Neural cell (in vitro differentiated cells): ENCODE measurements around the gene EBLN2. TPM values are rescaled to one million over a fixed set of nuclear protein-coding genes. Genes with fewer than 3 reads are reported as not detected.

Experiments
- H2AFZ ChIP-seq: fragments of 200-600, 300-800 bp; sonication (generic), shearing (Covaris generic); 2 replicates; pipeline ENCODE4 v1.6.0; 2014; ENCODE audit warnings: low read depth, mild to moderate bottlenecking, antibody characterized with exemption, low read length, moderate library complexity
- H3F3A ChIP-seq: fragments of 200-600 bp; shearing (Covaris generic); 2 replicates; pipeline ENCODE4 v1.6.1; 2016; ENCODE audit warnings: mild to moderate bottlenecking, moderate library complexity, mixed read lengths, antibody characterized with exemption, low read length; ENCODE audit not compliant: insufficient read depth, poor library complexity, severe bottlenecking
- H3K27ac ChIP-seq: fragments of 200-600, 300-800 bp; sonication (generic), shearing (Covaris generic); 2 replicates; pipeline ENCODE4 v1.5.1; 2014; ENCODE audit warnings: mild to moderate bottlenecking, low read length, moderate library complexity
- H3K27me3 ChIP-seq: fragments of 300-800, 200-600 bp; sonication (generic), shearing (Covaris generic); 2 replicates; pipeline ENCODE4 v1.6.0; 2014; ENCODE audit warnings: mild to moderate bottlenecking, low read depth, low read length, moderate library complexity; ENCODE audit not compliant: insufficient read depth
- H3K36me3 ChIP-seq: fragments of 300-800, 200-600 bp; sonication (generic), shearing (Covaris generic); 2 replicates; pipeline ENCODE4 v1.5.1; 2014; ENCODE audit warnings: mild to moderate bottlenecking, antibody characterized with exemption, low read length, moderate library complexity; ENCODE audit not compliant: insufficient read depth
- H3K4me2 ChIP-seq: fragments of 300-800, 200-600 bp; sonication (generic), shearing (Covaris generic); 2 replicates; pipeline ENCODE4 v1.6.0; 2014; ENCODE audit warnings: mild to moderate bottlenecking, low read length
- H3K4me3 ChIP-seq: fragments of 300-800, 200-600 bp; sonication (generic), shearing (Covaris generic); 2 replicates; pipeline ENCODE4 v1.5.1; 2014; ENCODE audit warnings: mild to moderate bottlenecking, low read length, moderate library complexity
- H3K79me2 ChIP-seq: fragments of 200-600 bp; shearing (Covaris generic); replicated peaks from 2 replicates; pipeline ENCODE4 v1.6.0; 2014; ENCODE audit warnings: mild to moderate bottlenecking, low read length, moderate library complexity; ENCODE audit not compliant: insufficient read depth
- H3K9ac ChIP-seq: fragments of 300-800, 200-600 bp; sonication (generic), shearing (Covaris generic); 2 replicates; pipeline ENCODE4 v1.6.1; 2016; ENCODE audit warnings: mild to moderate bottlenecking, low read length, mixed read lengths
- H3K9me2 ChIP-seq: fragments of 200-600 bp; shearing (Covaris generic); 2 replicates; pipeline ENCODE4 v1.6.1; 2016; ENCODE audit warnings: mild to moderate bottlenecking, low read length, mixed read lengths; ENCODE audit not compliant: insufficient read depth
- H3K9me3 ChIP-seq: fragments of 200-600, 300-800 bp; sonication (generic), shearing (Covaris generic); 2 replicates; pipeline ENCODE4 v1.6.1; 2016; ENCODE audit warnings: mild to moderate bottlenecking, mixed run types, low read length, moderate library complexity, mixed read lengths
- H4K20me1 ChIP-seq: fragments of 200-600 bp; shearing (Covaris generic); 2 replicates; pipeline ENCODE4 v1.6.1; 2016; ENCODE audit warnings: mild to moderate bottlenecking, mixed run types; ENCODE audit not compliant: insufficient read depth
- EP300 ChIP-seq: fragments of 450-650 bp; conservative IDR thresholded peaks from 2 replicates; pipeline ENCODE4 v1.6.1; 2014; ENCODE audit warnings: antibody characterized with exemption, mild to moderate bottlenecking, moderate library complexity; ENCODE audit not compliant: poor library complexity, severe bottlenecking
- EZH2 ChIP-seq: fragments of 200-600, 300-800 bp; shearing (Covaris generic), sonication (generic); IDR thresholded peaks from 2 replicates; pipeline ENCODE4 v1.6.1; 2014; ENCODE audit warnings: antibody characterized with exemption, low read length, borderline replicate concordance, mild to moderate bottlenecking; ENCODE audit not compliant: insufficient read depth, poor library complexity, severe bottlenecking
- MXI1 ChIP-seq: fragments of 450-650 bp; conservative IDR thresholded peaks from 2 replicates; pipeline ENCODE4 v1.6.1; 2014; ENCODE audit warnings: antibody characterized with exemption, mild to moderate bottlenecking; ENCODE audit not compliant: poor library complexity, severe bottlenecking
- POLR2AphosphoS5 ChIP-seq: IDR thresholded peaks from 2 replicates; pipeline ENCODE4 v1.6.1; 2012
- RAD21 ChIP-seq: fragments of 450-650 bp; conservative IDR thresholded peaks from 2 replicates; pipeline ENCODE4 v1.6.1; 2014; ENCODE audit warnings: antibody characterized with exemption, mild to moderate bottlenecking, moderate library complexity
- SMC3 ChIP-seq: fragments of 450-650 bp; conservative IDR thresholded peaks from 2 replicates; pipeline ENCODE4 v1.6.1; 2014; ENCODE audit warnings: antibody characterized with exemption, mild to moderate bottlenecking, moderate library complexity; ENCODE audit not compliant: poor library complexity
- TAF1 ChIP-seq: IDR thresholded peaks from 2 replicates; pipeline ENCODE4 v1.6.1; 2012; ENCODE audit warnings: low read depth
- polyA plus RNA-seq: library from polyadenylated mRNA; depleted of rRNA; stranded (reverse); fragments of >200 nt; gene quantifications from 2 replicates; pipeline ENCODE4 v1.2.3, GENCODE V29; 2014
- TF ChIP-seq, protein P1 (sequence below): IDR thresholded peaks from 2 replicates; pipeline ENCODE4 v1.6.1; 2012; ENCODE audit warnings: borderline replicate concordance
- TF ChIP-seq, protein P2 (sequence below): fragments of 450-650 bp; IDR thresholded peaks from 2 replicates; pipeline ENCODE4 v1.5.1; 2014; ENCODE audit warnings: antibody characterized with exemption, mild to moderate bottlenecking, moderate library complexity; ENCODE audit not compliant: poor library complexity, severe bottlenecking

EBLN2 gene
- polyA plus RNA-seq, 1 donor from 2014 or later = 8.3 TPM

DNA sequence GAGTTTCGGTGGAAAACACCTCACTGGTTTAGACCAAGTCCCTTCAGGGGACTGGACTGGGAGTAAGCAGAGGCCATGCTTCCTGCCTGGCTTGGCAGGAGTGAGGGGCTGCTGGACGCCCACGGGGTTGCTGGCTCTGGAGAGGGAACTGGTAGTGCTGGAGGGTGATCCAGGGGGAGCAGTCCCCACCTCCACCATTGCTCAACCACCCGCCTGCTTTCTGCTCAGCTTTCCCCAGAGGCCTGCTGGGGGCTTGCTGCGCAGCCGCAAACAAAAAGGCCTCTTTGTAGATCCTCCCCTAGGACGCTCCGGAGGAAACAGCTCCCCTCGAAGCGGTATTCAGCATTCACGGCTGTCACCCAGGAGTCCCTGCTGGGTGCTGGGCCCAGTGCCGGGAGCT is 33.5 kb downstream of the EBLN2 start:
- H3K4me2 ChIP-seq = no peak overlapping the region
- no peak overlapping the region for H3K27ac ChIP-seq
- H4K20me1 ChIP-seq = no peaks in the 10 kb centered on the region
- no peak for TF ChIP-seq EZH2
- H3K4me3 ChIP-seq = no peak overlapping the region
- no peaks in the 10 kb centered on the region for H3K9me2 ChIP-seq
- H3K36me3 ChIP-seq = no peaks in the 10 kb centered on the region
- no peaks in the 10 kb centered on the region for H3K27me3 ChIP-seq
- no peak overlapping the region for H2AFZ ChIP-seq
- no peaks in the 10 kb centered on the region for H3K9me3 ChIP-seq
- no peaks in the 10 kb centered on the region for H3K79me2 ChIP-seq
- no peak overlapping the region for H3K9ac ChIP-seq
- no peaks in the 10 kb centered on the region for H3F3A ChIP-seq

DNA sequence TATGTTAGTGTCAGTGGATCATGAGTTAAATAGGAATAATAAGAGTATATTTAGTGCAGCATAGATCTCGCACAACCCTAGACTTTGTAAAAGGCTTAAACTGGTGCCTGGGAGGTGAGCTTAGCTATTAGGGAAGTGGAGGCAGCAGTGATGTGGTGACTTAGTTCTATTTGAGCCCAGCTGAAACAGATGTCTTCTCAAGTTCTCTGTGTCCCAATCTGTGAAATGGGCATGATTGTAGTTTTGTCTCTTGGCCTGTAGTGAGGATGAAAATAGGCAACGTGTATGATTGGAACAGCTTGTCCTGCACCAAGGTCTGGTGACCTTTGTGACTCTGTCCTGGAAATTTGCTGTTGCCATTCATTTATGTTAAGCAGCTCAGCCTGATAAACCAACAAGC is 34.7 kb downstream of the EBLN2 start:
- Histone ChIP-seq H3K27ac (no peak overlapping the region), H2AFZ (no peak overlapping the region), H3K79me2 (no peaks in the 10 kb centered on the region), H3K4me3 (no peak overlapping the region), H3K27me3 (no peaks in the 10 kb centered on the region), H3K9me3 (no peaks in the 10 kb centered on the region), H3K9me2 (no peaks in the 10 kb centered on the region), H3K9ac (no peak overlapping the region), H4K20me1 (no peaks in the 10 kb centered on the region), H3K4me2 (no peak overlapping the region), H3K36me3 (no peaks in the 10 kb centered on the region), H3F3A (no peaks in the 10 kb centered on the region)
- TF ChIP-seq EP300 (no peak), EZH2 (no peak), POLR2AphosphoS5 (no peak), RAD21 (no peak), SMC3 (no peak), TAF1 (no peak), MXI1 (no peak)
- TF ChIP-seq, protein P1, sequence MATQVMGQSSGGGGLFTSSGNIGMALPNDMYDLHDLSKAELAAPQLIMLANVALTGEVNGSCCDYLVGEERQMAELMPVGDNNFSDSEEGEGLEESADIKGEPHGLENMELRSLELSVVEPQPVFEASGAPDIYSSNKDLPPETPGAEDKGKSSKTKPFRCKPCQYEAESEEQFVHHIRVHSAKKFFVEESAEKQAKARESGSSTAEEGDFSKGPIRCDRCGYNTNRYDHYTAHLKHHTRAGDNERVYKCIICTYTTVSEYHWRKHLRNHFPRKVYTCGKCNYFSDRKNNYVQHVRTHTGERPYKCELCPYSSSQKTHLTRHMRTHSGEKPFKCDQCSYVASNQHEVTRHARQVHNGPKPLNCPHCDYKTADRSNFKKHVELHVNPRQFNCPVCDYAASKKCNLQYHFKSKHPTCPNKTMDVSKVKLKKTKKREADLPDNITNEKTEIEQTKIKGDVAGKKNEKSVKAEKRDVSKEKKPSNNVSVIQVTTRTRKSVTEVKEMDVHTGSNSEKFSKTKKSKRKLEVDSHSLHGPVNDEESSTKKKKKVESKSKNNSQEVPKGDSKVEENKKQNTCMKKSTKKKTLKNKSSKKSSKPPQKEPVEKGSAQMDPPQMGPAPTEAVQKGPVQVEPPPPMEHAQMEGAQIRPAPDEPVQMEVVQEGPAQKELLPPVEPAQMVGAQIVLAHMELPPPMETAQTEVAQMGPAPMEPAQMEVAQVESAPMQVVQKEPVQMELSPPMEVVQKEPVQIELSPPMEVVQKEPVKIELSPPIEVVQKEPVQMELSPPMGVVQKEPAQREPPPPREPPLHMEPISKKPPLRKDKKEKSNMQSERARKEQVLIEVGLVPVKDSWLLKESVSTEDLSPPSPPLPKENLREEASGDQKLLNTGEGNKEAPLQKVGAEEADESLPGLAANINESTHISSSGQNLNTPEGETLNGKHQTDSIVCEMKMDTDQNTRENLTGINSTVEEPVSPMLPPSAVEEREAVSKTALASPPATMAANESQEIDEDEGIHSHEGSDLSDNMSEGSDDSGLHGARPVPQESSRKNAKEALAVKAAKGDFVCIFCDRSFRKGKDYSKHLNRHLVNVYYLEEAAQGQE = no peak
- TF ChIP-seq, protein P2, sequence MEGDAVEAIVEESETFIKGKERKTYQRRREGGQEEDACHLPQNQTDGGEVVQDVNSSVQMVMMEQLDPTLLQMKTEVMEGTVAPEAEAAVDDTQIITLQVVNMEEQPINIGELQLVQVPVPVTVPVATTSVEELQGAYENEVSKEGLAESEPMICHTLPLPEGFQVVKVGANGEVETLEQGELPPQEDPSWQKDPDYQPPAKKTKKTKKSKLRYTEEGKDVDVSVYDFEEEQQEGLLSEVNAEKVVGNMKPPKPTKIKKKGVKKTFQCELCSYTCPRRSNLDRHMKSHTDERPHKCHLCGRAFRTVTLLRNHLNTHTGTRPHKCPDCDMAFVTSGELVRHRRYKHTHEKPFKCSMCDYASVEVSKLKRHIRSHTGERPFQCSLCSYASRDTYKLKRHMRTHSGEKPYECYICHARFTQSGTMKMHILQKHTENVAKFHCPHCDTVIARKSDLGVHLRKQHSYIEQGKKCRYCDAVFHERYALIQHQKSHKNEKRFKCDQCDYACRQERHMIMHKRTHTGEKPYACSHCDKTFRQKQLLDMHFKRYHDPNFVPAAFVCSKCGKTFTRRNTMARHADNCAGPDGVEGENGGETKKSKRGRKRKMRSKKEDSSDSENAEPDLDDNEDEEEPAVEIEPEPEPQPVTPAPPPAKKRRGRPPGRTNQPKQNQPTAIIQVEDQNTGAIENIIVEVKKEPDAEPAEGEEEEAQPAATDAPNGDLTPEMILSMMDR = no peak

DNA sequence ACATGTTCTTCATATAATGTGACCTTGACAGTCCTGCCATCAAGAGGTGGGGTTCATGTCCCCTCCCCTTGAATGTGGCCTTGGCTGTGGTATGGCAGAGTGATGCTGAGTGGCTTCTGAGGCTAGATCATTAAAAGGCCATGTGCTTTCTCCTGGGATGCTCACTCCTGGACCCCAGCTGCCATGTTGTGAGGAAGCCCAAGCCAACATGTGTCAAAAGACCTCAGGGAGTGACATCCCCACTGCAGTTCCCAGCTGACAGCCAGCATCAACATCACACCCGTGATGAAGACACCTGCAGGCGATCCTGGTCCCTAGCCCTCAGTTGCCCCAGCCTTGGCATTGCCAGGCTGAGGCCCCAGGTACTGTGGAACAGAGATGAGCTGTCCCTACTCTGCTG is 36.6 kb downstream of the EBLN2 start:
- Histone ChIP-seq H3K4me3 (no peak overlapping the region), H3K9me3 (no peaks in the 10 kb centered on the region), H3K9me2 (no peaks in the 10 kb centered on the region), H3K36me3 (no peaks in the 10 kb centered on the region), H3K79me2 (no peaks in the 10 kb centered on the region), H3K27ac (no peak overlapping the region), H3K9ac (no peak overlapping the region), H3K4me2 (no peak overlapping the region), H2AFZ (no peak overlapping the region), H4K20me1 (no peaks in the 10 kb centered on the region), H3K27me3 (no peaks in the 10 kb centered on the region), H3F3A (no peaks in the 10 kb centered on the region)
- TF ChIP-seq MXI1 = no peak
- TF ChIP-seq, protein P1 = no peak
- TF ChIP-seq RAD21 = no peak
- TF ChIP-seq EP300 = no peak
- no peak for TF ChIP-seq TAF1
- TF ChIP-seq SMC3 = no peak
- TF ChIP-seq EZH2 = no peak
- no peak for TF ChIP-seq POLR2AphosphoS5
- TF ChIP-seq, protein P2 = no peak
